D721Med (cell line): ENCODE results near the gene GRID2.

Experiments used
- DNase-seq: peaks from one replicate; pipeline ENCODE4 v3.0.0; 2011; ENCODE audit warnings: low spot score; ENCODE audit not compliant: insufficient read length
- FAIRE-seq: peaks from 2 replicates; lab custom pipeline; 2011; peaks lifted over from hg19 to GRCh38; lab: Jason Lieb, UNC
- TF ChIP-seq, protein P1 (sequence below): IDR thresholded peaks from 2 replicates; pipeline ENCODE4 v1.5.1; 2012; ENCODE audit warnings: mild to moderate bottlenecking, control low read depth; ENCODE audit not compliant: insufficient read depth; ENCODE audit errors: missing control alignments

GRID2 gene

GRCh38 chr4:93384887-93385286, 1081.1 kb downstream of the GRID2 start:
- TF ChIP-seq, protein P1, sequence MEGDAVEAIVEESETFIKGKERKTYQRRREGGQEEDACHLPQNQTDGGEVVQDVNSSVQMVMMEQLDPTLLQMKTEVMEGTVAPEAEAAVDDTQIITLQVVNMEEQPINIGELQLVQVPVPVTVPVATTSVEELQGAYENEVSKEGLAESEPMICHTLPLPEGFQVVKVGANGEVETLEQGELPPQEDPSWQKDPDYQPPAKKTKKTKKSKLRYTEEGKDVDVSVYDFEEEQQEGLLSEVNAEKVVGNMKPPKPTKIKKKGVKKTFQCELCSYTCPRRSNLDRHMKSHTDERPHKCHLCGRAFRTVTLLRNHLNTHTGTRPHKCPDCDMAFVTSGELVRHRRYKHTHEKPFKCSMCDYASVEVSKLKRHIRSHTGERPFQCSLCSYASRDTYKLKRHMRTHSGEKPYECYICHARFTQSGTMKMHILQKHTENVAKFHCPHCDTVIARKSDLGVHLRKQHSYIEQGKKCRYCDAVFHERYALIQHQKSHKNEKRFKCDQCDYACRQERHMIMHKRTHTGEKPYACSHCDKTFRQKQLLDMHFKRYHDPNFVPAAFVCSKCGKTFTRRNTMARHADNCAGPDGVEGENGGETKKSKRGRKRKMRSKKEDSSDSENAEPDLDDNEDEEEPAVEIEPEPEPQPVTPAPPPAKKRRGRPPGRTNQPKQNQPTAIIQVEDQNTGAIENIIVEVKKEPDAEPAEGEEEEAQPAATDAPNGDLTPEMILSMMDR: no peak
- DNase-seq: no peak
- FAIRE-seq: no peak

DNA sequence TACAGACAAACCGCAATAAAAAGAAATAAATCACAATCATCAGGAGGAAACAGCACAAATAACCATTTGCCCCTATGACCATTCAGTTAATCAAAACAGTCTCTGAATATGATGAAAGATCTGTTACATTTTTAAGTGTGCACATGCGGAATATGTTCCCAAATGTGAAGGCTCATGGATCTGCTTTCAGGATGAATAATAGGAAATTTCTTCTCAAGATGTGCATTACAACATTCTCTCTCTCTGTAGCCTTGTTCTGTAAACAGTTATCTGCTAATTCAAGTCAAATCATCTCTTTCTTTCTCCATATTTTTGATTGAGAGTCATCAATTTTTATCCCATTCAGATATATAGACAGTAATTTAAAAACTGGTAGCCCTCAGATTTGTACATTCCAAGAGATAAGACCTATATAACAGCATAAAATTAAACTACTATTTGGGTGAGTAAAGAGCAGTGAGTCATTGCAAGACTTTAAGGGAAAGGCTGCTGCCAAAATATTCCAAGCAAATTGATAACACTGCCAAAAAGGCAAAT, 1090.8 kb downstream of the GRID2 start:
- DNase-seq (no peak), FAIRE-seq (no peak)
- TF ChIP-seq, protein P1: no peak

DNA sequence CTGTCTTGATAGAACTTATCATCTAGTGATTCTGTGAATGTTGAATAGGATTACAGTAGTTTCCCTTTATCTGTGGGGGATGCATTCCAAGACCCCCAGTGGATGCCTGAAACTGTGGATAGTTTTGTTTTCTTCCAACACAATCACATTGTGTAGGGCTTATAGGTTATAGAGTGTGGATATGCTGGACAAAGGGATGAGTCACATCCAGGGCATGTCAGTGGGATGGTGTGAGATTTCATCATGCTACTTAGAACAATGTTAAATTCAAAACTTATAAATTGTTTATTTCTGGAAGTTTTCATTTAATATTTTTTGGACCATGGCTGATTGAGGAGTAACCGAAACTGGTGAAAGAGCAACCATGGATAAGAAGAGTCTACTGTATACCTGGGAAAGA, 1092.5 kb downstream of the GRID2 start:
- FAIRE-seq (no peak), DNase-seq (no peak)
- TF ChIP-seq, protein P1: no peak

DNA sequence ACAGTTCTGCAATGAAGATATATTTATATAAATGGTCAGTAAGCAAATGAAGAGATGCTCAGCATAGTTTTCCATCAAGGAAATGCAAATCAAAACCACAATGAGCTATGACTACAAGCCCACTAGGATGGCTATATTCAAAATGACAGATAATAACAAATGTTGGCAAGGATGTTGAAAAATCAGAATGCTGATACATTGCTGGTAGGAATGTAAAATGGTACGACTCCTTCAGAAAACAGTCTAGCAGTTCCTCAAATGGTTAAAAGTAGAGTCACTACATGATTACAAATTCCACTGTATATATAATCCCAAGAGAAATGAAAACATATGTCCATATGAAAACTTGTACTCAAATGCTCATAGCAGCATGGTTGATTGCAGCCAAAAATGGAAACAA, 1099.8 kb downstream of the GRID2 start:
- TF ChIP-seq, protein P1: no peak
- DNase-seq: no peak
- FAIRE-seq: no peak

GRCh38 chr4:93407493-93408275, 1103.9 kb downstream of the GRID2 start:
- TF ChIP-seq, protein P1: no peak
- no peak for FAIRE-seq

GRCh38 chr4:93409035-93409434, 1105.3 kb downstream of the GRID2 start:
- TF ChIP-seq, protein P1: no peak
- DNase-seq (no peak), FAIRE-seq (no peak)

More at GRCh38 chr4:93407493-93408275, 1103.9 kb downstream of the GRID2 start:
- DNase-seq: no peak

DNA sequence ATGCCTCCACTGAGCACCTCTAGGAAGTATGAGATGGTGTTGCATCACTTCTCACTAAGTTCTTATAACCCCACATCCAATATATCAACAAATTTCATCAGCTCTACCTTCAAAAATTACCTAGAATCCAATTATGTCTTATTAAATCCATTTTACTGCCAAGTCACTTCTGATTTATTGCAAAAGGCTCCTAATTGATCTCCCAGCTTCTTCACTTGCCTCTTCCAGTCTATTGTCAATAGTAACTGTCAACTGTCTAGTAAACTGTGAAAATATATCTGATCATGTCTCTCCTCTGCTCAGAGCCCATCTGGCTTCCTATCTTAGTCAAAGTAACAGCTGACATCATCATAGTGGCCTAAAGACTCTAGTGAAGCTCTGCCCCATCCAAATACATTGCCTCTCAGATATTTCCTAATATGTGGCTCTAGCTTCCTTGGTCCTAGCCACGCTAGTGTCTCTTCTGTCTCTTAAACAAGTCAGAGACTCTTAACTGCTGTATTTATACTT, 1110.3 kb downstream of the GRID2 start:
- TF ChIP-seq, protein P1: no peak
- DNase-seq: no peak
- no peak for FAIRE-seq
